Measurements from ENCODE around the gene KDM6A.

DNA sequence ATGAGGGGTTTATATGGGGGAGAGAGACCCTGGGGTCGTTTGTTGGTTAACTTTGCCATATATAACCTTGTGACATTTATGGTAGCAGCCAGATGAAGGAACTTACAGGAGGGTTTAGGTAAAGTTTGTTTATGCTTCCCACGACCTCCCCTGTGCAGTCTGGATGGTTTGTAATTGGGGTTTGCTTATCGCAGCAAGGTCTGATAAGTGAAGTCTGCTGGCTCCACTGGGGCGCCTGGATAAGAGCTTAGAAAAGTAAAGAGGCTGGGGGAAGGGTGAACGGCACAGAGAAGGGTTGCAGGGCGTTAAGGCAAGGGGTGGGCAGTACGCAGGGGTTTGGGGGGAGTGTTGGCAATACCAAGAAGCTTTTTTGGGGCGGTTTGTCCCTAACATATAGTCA lies 98.7 kb downstream of the KDM6A start:
- TF ChIP-seq POLR2AphosphoS5 (IDR thresholded peaks at IDR 0.05) (no peak), CTCF (IDR thresholded peaks at IDR 0.05) (no peak)

All from upper lobe of left lung (tissue), 4 donors.